HG03064 (cell line): ENCODE results near the gene STRA6.

Experiments
- ATAC-seq: cut with Tn5 transposase; IDR thresholded peaks from one replicate; pipeline ENCODE4 v1.9.1; 2021; ENCODE audit warnings: low read depth; ENCODE audit not compliant: unreplicated experiment

STRA6 gene

GRCh38 chr15:74202452-74203401, at the start of gene STRA6:
Gene STRA6, minus strand, starts transcription at chr15:74202787. Its CDS starts 520 bp downstream, at chr15:74202267.
- no peak for ATAC-seq

DNA sequence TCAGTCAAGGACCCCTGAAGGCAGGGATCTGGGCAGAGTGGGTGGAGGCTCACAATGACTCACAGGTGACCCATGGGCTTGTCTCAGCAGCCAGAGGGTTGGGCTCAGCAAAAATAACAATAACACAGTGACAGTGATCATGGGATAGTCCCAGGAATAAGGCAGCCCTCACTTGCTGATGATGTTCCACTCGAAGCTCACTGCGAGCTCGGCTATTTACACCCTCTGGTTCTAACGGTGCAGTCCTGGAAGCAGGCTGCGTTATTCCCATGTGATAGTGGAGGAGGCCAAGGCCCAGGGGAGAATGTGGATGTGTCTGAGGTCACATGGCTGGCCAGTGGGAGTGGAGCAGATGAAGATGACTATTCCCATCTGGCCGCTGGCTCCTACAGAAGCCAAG, 49.7 kb upstream of the STRA6 start:
- ATAC-seq: no peak

DNA sequence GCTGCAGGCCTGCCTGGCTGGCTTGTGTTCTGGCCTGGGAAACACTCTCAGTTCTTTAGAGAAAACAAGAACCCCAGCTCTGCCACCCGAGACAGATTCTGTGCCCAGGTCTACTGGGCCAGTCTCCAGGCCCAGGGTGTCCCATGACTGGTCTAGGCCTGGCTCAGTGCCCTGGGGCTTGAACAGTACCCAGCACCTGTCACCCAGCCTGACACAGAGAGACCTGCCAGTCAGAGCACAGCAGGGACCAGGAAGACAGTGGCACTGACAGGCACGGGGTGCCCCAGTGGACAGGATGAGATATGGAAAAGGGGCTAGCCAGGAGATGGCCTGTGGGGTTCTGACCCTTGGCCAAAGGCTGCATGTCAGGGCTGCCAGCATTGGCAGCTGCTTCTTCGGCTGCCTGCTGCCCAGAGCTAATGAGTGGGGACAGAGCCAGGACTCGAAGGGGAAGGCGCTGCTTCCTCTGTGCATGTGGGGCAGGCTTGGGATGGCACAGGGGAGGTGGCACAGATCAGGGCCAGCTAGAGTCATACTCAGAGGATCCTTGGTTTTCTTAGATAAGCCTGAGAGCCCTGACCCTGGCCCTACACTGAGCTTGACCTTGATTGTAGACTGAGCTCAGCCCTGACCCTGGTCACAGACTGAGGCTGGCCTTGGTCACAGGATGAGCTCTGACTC, 48.7 kb upstream of the STRA6 start:
- no peak for ATAC-seq

GRCh38 chr15:74250266-74250665, 47.7 kb upstream of the STRA6 start:
- no peak for ATAC-seq

GRCh38 chr15:74245342-74245931, 42.9 kb upstream of the STRA6 start:
- no peak for ATAC-seq

DNA sequence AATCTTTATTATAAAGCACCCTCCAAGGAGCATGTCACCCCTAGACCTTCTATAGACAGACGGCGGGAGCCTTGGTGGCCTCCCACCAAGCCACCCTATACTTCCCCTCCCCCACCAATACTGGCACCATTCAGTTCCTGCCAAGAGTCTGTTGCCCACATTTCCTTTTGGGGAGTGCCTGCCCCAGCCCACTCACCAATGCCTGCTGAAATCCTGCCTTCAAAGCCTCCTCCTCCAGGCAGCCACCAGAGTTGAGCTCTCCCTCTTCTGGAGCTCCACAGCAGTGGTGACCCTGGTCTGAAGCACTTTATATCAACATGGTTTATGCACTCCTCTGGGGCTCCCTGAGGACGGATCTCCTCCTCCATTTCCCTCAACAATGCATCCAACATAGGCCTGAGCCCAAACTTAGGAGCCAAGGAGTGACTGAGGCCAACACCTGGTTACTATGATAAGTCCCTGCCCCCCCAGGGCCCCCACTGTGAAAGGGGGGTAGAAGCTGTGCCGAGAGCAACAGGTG, 42.3 kb upstream of the STRA6 start:
- ATAC-seq: no peak

DNA sequence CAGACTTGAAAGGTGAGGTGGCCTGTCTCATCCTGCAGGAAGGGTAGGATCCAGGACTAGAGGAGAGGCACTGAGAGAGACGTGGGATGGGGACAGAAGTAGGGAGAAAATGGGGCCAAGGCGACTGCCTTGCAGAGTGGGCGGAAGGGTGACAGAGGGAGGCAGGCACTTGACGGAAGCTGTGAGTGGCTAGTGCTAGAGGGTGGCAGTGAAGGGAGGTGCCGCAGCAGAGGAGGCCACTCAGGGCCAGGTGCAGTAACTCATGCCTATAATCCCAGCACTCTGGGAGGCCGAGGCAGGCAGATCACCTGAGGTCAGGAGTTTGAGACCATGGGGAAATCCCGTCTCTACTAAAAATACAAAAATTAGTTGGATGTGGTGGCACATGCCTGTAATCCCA, 40.8 kb upstream of the STRA6 start:
- ATAC-seq: no peak

DNA sequence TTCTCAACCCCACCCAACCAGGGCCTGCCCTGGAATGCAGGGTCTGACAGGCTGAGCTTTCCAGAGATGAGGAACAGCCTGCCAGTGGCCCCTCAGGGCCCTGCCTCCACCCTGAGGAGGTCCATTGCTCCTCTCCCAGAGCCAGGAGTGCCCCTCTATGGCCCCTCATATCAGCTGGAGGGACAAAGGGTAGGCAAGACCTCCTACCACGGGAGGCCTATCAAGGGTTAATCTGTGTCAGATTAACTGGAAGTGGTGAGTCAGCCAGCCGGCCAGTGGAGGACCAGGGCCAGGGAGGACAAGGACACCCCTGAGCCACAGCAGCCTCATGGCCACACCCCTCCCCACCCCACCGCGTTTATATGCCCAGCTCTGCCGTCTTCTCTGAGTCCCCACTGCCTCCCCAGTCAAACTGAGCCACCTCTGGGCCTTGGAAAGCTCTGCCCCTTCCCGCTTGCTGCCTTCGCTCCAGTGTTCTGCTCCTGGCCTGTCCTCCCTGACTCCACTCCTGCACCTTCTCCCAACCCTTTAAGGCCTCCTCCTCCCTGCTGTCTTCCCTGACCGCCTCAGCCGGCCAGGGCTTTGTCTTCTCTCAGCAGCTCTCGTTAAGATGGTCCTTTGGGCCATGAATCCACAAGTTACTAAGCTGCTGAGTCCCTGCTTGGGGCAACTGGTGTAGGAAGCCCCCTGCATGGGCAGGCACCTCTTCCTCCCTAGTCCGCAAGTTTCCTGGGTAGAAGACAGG, 40.0 kb upstream of the STRA6 start:
- no peak for ATAC-seq

GRCh38 chr15:74240897-74241614, 38.5 kb upstream of the STRA6 start:
- ATAC-seq: no peak

DNA sequence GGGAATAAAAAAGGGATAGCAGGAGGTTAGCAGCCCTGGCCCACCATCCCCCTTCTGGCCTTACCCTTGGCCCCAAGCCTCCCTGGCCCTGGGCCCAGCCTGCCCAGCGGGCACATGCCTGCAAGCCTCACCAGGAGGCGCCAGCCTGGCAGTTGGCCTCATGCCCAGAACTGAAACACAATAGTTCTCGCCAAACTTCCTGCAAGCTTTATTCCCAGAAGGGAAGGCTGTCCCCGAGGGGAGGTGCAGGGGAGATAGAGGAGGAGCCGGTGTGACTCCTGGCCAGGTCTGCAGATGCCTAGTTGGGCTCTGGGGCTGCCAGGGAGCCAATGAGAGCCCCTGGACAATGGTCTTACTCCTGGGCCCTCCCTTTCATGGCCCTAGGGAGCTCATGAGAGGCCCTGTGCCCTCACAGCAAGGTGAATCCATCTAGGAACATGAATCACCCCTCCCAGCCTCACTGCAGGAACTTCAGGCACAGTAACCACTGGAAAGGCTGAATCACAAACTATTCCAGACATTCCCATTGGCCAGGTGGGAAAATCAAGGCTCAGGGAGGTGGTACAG, 37.5 kb upstream of the STRA6 start:
- no peak for ATAC-seq

- no peak for ATAC-seq
Observed at GRCh38 chr15:74239051-74239705, 36.6 kb upstream of the STRA6 start.

- no peak for ATAC-seq
Observed at GRCh38 chr15:74235962-74236361, 33.4 kb upstream of the STRA6 start, which contains the start of gene CCDC33. Gene CCDC33, plus strand, starts transcription at chr15:74236326. Its CDS starts 394 bp downstream, at chr15:74236720.

DNA sequence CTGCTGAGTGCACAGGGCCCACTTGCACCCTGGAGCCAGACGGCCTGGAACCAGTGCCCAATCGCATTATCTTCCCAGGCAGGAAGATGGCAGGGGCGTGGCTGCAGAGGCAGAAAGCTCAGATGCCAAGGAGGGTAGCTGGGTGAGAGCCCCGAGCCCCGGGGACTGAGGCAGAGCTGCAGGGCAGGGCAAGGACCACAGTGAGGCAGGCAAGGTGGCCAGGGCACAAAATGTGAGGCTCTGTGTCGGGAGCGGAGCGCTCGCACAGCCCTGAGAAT, 31.9 kb upstream of the STRA6 start:
- ATAC-seq: no peak

GRCh38 chr15:74233851-74234597, 31.4 kb upstream of the STRA6 start:
- ATAC-seq: no peak

- ATAC-seq: no peak
Observed at GRCh38 chr15:74233373-74233772, 30.8 kb upstream of the STRA6 start.

DNA sequence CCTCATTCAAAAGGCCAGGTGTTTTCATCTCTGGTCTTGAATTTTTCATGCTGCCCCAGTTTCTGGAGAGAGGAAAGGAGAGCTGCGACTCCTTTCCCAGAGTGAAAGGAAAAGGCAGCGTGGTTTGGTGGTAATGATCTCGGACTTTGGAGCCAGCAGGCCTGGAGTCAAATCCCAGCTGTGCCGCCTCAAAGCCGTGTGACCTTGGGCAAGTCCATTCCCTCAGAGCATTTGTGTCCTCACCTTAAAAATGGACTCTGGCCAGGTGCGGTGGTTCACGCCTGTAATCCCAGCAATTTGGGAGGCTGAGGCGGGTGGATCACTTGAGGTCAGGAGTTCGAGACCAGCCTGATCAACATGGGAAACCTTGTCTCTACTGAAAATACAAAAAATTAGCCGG, 28.9 kb upstream of the STRA6 start:
- no peak for ATAC-seq

- ATAC-seq: no peak
Observed at GRCh38 chr15:74229686-74230085, 27.1 kb upstream of the STRA6 start.

GRCh38 chr15:74228723-74229081, 26.1 kb upstream of the STRA6 start:
- ATAC-seq: no peak
